Ureter (tissue), 1 donor: ENCODE measurements around the gene LMO4. TPM values are rescaled to one million over a fixed set of nuclear protein-coding genes. Genes with fewer than 3 reads are reported as not detected.

Source experiments
- DNase-seq: peaks from one replicate; pipeline ENCODE4 v3.0.0-alpha.2; 2020; ENCODE audit warnings: low spot score
- total RNA-seq: library from RNA; stranded (reverse); gene quantifications from one replicate; pipeline ENCODE4 v1.2.4, GENCODE V29; 2023
- donor health status: DM: yes; HTN: yes; CAD: no.

The LMO4 gene, protein sequence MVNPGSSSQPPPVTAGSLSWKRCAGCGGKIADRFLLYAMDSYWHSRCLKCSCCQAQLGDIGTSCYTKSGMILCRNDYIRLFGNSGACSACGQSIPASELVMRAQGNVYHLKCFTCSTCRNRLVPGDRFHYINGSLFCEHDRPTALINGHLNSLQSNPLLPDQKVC
- total RNA-seq: 51.4 TPM

DNA sequence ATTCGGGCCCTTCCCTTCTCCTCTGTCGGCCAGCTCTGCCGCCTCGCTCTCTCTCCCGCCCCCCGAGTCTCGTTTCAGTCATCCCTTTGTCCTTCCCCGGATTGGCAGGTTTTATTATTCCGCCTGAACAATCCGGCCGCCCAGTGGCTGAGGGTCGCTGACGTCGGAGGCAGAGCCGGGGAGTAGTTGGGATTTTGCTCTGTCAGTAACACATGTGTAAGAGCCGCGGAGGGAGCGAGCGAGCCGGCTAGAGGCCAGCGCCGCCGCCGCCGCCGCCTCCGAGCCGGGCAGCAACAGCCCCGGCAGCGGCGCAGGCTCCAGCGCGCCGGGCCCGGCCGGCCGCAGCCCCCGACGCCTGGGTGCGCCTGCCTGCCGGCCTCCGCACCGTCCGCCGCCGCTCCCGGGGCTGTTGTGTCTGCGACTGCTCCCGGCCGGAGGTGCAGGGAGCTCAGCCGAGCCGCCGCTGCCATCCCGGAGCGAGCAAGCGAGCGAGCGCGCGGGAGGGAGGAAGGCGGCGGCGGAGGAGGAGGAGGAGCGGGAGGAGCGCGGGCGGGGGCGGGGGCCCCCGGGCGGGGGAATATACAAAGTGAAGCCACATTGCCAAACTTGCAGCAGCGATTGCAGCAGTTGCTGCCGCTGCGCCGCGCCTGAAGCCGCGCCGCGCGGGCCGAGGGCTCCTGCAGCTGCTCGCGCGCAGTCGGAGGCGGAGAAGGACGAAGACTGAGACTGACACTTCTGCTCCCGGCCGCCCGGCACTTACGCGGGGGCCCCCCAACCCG, at the start of gene LMO4:
TSS of gene LMO4 (plus strand) at position 609 of the 779 bp plus-strand sequence. CDS start 3,136 bp downstream, outside the sequence.
- peak; percentile 97 for DNase-seq

DNA sequence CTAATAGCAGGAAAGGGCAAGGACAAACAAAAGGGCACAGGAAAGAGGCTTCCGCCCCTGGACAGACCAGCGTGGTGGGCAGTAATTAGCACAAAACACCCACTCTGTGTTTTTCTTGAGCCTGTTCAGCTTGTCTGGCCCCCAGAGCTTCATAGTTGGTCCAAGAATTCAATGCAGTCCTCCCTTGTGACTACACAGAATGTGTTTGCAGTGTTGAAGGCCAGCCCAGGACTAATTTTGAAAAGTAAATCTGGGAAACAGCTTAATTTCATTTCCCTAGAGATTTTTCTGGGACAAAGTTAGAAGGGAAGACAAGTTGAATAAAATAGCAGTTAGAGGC, 49.2 kb upstream of the LMO4 start:
- DNase-seq: no peak

DNA sequence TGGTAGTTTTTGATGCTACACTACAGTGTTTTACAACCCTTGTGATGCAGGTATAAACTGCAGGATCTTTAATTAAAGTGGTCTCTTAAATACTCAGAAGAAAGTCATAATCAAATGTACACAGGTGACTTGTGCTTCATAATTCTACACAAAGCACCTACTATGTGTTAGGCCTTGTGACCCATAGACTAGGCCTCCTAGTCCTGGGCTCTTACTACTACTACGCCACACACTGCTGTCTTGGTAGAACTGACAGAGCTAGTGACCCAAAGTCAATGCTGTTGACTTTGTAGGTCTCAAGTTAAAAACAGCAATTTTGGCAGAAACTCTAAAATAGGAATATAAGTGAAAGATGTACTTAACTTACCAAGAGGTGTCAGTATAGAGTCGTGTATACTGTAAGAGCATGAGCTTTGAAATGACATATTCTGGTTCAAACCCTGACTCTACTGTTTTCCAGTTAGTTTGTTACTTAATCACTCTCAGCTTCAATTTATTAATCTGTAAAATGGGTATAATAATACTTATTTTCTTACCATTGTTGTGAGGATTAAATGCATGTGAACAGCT, 48.6 kb upstream of the LMO4 start:
- no peak for DNase-seq

DNA sequence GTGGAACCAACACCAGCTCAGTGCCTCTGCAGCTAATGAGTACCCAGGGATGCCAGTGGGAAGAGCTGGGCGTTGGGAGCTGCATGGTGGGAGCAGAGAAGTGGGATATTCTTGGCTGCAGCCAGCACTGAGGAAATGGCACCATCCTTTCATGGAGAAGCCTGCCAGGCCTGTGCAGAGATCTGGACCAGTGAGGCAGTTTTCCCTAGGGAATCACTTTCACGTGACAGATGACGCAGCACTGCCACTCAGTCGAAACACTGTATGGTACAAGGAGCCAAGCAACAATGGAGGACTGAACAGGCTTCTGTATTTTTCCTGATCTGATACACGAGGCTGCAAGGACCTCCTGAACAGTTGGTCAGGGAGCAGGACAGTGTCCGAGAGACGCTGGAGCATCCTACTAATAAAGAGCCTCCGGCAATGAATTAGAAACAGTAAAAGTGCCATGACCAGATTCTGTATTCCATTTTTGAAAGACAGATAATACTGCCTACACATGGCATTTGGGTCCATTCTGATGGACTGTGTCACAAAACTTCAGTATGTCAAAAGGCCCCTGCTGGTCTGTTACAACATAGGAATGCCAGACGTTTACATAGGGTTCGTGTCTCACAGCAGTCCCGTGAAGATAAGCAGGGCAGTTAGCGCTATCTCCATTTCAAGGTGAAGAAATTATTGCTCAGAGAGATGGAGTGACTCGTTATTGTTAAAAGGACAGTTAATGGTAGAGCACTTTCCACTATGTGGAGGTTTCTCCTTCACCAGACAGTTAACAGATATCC, 44.0 kb upstream of the LMO4 start:
- DNase-seq: no peak

DNA sequence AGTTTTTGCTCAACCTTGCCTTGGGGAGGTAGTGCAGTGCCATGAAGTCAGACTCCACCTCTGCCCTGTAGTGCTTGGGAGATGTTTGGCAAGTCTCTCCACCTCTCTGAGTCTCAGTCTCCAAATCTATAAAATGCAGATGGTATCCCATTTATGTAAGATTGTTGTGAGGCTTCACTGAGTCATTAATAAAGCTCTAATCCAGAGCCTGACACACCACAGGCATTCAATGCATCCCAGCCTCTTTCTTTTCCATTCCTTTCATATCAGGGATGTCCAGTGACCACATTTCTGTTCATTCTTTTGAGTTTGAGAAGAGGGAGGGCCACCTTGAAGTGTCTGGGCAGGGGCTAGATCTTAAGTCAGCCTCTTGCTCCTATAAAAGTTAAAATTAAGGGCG, 37.6 kb upstream of the LMO4 start:
- DNase-seq: no peak

DNA sequence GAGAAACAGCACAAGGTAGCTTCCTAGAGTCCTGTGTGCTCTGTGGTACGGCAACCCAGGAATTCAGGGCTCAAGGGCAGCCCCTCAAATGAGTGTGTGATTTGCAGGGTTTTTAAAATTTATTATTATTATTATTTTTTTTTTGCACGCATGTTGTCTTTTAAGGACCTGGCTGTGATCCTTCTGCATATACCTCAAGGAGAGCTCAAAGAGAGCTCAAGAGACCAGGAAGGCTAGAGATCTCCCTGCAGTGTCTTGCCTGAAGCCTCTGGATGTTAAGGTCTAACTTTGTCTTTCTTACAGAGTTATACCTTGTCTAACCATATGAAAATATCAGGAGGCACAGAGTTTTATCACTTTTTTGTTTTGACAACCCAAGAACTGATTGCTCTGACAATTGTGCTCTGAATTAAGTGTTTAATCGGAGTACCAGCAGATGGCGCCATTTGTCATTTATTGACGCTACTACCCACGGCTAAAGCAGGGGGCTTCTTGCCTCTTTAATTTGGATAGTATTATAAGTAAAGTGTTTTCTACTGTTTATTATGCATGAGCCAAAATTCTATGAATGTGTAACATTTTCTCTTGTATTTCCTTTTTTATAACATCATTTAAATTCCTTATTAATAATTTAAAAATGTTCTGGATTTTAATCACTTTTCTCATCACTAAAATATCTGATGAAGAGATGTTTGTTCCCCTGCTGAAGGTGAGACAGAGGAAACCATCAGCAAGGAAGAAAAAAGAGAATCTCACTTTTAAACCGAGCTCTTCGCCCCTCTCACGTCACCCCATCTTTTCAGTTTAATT, 35.8 kb upstream of the LMO4 start:
- DNase-seq: peak; percentile 49

DNA sequence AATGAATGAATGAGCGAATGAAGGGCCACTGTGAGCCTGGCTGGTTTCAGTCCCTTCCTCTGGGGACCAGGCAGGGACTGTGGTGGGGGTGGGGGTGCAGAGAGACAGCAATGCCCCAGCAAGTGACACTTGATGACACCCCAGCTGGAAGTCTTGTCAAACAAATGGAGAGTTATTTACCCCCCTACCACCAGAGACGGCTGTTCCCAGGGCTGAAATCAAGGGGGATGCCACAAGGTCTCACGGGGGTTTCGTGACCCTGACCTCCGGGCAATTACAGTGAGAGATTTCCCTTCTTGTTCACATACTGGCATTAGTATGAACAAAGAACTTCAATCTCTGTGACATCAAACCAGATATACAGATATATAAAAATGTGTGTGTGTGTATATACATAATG, 34.0 kb upstream of the LMO4 start:
- DNase-seq: no peak

DNA sequence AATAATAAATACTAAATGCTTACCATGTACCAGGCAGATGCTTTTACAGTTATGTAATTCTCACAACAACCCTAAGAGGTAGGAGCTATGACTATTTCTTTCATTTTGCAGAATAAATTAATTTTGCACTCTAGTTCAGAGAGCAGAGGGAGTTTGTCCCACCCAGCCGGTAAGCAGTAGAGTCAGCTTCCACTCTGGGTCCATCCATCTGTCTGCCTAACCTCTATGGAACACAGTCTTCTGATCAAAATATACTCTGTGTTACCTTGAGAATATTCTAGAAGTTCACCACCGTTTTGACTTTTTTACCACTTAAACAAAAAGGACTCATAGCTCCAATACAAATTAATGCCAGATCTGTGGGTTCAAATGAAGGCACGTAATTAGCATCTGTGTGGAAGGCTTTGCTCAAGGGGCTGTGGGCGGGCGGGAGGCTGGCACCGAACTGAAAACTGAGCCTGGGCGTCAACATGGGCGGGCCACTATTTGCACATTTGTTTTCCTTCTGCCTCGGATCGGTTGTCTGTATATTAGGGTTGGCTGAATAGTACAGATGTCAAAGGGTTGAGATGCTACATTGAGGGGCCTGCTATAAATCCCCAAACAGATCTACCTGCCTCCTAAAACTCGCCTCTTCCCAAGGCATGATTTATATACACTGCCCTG, 33.1 kb upstream of the LMO4 start:
- no peak for DNase-seq

DNA sequence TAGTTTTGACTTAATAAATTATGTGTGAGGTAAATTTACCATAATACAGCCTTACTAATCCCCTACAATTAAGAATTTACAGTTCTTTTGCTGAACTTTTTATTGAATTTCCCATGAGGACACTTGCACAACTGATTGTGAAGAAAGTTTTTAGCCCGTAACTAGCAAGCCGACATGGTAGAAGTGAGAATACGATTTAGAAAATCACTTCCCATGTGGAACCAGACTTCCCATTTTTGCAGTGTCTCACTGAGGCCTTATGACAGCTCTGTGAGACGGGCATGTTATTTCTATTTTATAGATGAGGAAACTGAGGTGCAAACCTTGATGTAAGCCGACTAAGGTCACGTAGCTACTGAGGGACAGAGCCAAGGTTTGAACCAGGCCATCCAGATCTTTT, 32.5 kb upstream of the LMO4 start:
- no peak for DNase-seq

DNA sequence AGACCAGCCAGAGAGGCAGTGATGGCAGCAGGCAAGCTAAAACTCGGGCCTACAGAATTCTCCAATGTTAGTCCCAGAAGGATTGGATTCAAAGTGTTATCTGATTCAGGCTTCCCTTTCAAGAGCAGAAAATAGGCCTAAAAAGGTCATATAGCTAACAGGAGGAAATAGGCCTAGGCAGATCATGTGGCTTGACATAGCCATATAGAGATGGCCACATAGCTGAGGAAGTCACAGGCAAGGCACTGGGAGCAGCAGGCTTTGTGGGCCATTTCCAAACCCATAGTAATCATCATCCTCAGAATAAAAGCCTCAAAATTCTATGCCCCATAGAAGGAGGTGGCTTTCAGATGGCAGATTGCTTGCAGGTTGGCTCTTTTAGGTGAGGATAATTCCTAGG, 29.0 kb upstream of the LMO4 start:
- no peak for DNase-seq

DNA sequence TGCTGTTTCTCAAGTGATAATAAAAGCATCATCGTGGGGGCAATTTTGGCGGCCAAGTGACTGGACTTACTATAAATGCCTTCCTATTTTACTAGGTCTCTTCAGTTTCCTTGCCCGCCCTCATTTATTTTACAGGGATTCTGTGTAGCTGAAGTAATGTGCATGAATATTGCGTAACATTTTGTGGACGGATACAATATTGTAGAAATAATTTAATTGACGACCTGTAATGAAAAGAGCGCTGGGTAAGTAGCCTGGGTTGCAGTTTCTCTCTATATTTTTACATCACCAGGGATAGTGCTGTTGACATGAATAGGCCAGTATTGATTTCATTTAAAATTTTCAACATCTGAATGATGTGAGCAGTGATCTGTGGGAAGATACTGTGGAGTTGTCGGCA, 28.1 kb upstream of the LMO4 start:
- no peak for DNase-seq

DNA sequence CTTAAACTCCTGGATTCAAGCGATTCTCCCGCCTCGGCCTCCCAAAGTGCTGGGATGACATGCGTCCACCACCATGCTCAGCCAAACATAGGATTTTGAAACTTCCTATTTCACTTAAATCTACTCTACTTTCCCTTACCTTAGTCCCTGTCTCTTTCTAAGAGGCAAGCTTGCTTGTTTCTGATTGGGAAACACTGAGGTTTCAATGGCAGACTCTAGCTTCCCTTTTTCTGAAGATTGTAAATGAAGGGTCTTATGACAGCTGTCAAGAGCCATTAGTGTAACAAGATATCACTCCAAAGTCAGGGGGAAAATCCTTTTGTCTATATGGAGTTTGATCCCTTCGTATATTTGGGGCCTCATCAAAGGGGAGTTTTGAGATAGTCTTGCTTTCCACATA, 23.5 kb upstream of the LMO4 start:
- no peak for DNase-seq

DNA sequence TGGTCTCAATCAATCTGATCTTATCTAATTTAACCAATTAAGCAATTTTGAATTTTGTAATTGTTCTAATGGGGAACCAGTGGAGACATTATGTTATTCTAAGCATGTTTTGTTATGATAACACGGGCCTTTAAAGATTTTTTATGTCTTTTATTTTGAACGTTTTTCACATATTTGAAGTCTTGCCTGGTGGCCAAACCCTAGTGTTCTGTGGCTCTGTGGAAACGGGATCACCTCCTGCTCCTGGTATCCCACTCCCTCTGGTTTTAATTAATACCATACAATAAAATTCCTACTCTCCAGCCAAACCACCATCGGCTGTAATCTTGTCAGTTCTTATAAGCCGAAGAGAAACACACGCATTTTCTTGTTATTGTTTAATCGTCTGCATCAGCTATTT, 22.9 kb upstream of the LMO4 start:
- no peak for DNase-seq

DNA sequence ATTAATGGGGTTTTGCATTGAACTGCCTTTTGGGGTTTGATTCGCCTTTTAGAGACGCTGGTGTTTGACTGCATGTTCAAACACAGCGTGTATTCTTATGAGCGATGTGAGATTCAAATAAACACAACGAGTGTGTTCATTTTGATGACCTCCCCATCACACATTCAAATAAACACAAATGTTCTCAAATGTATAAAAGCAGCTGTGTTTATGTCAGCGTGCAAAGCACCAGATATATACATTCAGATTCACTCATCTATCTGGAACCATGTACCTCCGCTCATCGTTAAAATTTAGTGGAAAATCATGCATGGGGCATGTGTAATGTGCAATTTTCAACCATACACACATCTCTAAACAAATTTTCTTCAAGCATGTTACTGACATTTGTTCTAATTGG, 21.4 kb upstream of the LMO4 start:
- no peak for DNase-seq

DNA sequence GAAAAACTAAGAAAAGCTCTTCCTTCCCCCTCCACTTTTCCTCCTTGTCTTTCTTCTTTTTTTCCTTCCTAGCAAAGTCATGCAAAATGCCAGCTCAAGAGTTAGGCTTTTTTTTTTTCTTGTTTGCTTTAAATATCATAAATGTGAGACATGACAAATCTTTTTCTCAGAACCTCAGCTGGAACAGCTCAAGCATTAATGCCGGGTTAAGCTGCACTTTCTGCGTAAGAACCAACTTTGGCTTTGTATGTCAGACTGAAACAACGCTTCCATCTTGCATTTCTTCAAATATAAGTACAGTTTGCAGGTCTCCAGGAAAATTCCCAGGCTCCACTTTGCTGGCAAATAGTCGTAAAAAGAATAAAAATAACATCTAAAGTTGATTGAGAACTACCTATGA, 20.7 kb upstream of the LMO4 start:
- no peak for DNase-seq

DNA sequence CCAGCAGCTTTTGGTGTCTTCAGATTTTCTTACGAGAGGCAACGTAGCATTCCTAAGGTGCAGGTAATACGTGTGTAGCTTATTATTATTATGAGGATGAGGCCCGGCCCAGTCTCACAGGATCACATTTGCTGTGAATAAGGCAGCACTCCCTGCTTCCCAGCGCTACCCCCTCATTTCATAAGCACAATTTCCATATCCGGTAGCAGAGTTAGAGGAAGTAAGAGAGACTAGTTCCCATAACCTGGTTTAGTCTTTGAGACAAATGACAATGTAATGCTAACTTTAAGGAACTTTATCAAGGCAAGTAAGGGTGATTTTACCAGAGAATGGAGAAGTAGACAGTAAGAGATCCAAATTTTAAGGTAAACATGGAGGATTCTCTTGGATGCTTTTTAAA, 14.6 kb upstream of the LMO4 start:
- no peak for DNase-seq

DNA sequence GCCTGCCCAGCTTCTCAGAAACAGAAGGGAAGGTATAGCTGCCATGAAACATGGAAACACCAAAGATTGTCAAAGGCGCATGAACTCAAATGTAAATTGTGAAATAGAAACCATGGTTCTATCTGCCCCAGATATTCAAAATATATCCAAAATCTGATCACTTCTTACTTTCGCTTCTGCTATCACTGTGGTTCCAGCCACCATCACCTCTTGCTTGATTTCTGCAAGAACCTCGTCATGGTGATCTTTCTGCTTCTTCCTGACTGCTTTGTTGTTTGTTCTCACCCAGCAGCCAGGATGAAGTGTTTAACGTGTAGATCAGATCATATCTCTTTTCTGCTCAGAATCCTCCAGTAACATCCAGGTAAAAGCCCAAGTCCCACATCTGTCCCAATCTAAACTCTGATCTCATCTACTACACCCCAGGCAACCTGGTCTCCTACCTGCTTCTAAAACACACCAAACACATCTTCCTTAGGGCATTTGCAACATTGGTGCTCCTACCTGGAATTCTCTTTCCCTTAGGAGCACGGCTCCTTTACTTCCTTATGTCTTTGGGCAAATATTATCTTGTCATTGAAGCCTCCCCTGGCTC, 10.5 kb upstream of the LMO4 start:
- DNase-seq: no peak

DNA sequence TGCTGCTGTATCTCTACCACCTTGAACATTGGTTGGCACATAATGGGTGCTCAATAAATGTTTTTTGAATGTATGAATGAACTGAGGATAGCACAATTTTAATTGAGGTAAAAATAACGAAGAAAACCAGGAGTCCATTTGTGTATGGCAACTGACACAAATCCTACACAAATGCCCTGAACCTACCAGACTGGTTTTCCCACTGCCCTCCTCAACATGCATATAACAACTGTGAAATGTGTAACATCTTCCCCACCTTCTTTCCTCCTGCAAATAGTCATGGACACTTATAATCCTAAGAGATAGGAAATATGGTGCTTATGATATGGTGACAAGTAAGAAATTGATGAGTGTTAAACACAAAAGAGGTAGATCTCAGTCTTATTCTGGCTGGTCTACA, 9.9 kb upstream of the LMO4 start:
- DNase-seq: no peak

DNA sequence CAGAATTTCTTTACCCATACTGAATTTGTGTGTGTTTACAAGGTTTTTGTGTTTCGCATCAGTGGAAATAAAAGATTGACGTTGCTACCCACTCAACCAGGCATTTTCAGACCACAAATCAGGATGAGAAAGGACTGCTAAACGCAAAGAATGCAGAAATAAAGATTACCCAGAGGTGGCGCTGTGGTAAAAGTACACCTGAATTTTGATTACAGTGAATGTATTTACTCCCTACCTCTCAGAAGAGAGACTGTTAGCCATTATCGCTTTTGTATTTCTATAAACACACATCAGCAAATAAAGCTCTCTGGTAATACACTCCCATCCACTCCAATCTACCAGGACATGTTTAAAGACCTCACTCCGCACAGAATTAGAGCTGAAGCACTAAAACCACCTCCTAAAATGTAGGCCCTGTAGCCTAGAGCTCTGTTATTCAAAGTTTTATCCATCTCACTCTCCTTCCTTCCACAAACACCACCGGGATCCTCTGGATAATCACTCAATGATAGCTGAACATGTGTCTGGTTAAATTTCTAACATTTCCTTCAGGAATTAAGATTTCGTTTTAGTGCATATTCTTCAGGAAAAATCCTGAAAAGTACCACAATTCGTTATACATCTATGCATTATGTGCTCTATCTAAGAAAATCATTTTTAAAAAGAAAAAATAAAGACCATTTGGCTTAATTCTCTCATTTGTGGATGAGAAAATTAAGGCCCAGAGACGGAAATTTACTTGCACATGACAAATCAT, 2.5 kb upstream of the LMO4 start:
- DNase-seq: peak; percentile 65
